LNCAP (cell line): ENCODE data around the gene STAB1.

ENCODE experiments used
- TF ChIP-seq, protein P1 (sequence below): fragments of 450-650 bp; IDR thresholded peaks from 2 replicates; pipeline ENCODE4 v1.5.1; 2017; ENCODE audit warnings: mild to moderate bottlenecking

STAB1 gene

DNA sequence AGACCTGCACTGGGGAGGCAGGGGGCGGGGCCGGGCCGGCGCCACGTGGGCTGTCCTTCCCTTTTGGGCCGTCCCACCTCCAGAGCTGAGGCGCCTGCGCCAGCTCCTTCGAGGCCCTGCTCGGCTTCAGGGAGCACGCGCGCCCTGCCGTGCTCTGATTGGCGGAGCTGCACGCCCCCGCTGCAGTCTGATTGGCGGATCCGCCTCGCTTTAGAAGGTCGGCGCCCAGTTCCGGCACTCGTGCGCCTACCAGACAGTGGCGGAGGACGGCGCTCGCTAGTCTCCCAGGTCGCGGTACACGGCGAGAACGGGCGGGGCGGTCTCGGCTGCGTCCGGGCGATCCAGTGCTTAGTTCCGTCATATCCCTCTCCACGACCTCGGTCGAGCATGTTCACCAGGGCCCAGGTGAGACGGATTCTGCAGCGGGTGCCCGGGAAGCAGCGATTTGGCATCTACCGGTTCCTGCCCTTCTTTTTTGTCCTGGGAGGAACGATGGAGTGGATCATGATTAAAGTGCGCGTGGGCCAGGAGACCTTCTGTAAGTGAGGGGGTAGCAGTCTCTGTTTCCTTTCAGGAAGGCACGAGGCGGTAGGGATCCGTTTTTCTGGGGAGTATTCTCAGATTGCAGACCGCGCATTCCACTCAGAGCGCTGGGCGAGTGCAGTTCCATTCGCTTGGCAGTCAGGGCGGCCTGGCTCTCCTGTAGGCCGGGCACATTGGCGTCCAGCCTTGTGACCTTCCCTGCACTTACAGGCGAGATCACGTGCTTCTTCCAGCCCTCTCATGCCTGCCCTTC lies 41.4 kb downstream of the STAB1 start, which contains the start of gene UQCC5:
Gene UQCC5, plus strand, starts transcription at position 237 of the 796 bp plus-strand sequence. Its CDS starts 151 bp downstream, at position 388.
- TF ChIP-seq, protein P1, sequence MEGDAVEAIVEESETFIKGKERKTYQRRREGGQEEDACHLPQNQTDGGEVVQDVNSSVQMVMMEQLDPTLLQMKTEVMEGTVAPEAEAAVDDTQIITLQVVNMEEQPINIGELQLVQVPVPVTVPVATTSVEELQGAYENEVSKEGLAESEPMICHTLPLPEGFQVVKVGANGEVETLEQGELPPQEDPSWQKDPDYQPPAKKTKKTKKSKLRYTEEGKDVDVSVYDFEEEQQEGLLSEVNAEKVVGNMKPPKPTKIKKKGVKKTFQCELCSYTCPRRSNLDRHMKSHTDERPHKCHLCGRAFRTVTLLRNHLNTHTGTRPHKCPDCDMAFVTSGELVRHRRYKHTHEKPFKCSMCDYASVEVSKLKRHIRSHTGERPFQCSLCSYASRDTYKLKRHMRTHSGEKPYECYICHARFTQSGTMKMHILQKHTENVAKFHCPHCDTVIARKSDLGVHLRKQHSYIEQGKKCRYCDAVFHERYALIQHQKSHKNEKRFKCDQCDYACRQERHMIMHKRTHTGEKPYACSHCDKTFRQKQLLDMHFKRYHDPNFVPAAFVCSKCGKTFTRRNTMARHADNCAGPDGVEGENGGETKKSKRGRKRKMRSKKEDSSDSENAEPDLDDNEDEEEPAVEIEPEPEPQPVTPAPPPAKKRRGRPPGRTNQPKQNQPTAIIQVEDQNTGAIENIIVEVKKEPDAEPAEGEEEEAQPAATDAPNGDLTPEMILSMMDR, result no peak

DNA sequence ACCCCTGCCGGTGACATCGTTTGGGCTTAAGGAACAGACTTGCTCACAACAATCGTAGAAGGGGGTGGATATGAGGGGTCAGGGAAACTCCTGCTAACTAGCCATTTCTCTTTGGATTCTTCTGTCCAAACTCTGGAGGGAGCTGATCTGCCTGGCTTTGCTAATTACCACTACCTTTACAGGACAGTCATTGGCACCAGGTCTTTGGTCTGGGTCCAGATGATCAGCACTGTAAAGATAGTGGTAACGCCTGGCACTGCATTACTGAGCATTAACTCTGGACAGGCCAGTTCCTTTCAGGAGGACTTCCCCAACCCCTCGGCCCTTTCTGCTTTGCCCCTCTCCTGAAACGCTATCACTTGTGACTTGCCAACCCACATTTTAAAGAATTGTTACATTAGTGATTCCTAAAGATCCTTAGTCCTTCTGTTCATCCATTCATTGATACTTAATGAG lies 42.1 kb downstream of the STAB1 start:
- TF ChIP-seq, protein P1, result no peak

DNA sequence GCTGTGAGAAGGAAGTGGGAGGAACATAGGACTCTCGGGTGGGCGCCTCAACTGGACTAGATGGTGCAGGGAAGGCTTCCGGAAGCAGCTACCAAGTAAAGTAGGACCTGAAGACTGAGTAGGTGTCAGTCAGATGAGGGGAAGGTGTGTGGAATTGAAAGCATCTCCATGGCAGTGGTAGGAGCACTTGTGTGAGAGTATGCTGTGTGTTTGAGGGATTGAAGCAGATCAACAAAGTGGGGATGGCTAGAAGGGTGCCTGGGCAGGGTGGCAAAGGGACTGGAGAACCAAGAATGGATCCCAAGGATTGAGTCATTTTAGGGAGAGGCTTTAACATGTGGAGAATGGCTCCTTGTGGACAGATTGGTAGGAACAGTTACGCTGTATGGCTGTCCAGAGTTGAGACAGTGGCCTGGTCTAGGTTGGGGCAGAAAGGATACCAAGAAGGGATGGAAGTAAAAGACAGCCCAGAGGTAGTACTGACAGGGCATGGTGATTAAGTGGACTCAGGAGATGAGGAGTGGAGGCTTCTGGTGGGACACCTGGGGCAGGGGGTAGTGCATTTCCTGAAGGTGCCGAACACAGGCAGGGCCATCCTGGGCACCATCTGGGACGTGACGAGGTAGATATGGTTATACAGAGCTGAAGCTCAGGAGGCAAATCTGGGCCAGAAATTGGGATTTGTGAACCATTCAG lies 42.7 kb downstream of the STAB1 start:
- TF ChIP-seq, protein P1, result no peak

DNA sequence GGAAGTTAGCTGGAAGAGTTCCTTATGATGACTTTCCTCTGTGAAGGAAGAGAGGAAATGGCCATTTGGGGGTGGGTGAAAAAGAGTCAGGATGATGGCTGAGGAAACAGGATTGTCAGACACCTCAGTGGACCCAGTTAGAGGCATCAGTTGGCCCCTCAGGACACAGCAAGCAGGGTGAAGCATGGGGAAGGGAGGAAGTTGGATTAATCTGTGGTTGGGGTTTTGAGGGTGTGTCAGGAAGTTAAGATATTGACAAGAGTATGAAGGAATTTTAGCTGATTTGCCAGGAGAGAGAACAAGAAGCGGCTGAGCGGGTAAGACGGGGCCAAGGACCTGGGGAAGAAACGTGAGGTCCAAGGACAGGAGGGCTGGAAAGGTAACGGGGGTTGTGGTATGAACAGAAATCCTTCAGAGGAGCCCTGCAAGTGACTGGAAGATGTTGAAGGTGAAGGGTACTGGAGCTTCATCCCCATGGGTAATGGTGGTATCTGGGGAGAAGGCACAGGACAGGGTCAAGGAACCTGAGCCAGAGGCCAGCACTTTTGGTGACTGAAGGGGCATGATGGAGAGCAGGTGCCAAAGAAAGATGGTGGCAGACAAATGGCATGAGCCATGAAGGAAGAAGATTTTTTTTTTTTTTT lies 44.0 kb downstream of the STAB1 start:
- TF ChIP-seq, protein P1, result no peak

DNA sequence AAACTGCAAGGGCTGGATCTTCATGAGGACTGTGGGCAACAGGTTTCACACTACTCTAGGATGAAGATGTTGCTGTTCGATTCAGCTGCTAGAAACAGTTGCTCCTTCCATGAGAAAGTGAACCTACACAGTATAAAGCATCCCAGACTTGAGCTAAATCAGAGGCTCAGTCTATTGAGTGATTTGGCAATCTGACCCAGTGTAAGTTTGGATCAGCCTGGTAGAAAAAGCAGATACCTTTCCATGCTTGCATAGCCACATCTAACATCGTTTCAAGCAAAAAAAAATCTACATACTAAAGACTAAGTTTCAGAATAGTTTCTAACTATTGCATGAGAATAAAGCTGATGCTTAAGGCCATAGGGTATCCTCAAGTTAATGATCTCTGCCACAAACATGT lies 45.9 kb downstream of the STAB1 start:
- TF ChIP-seq, protein P1, result no peak

DNA sequence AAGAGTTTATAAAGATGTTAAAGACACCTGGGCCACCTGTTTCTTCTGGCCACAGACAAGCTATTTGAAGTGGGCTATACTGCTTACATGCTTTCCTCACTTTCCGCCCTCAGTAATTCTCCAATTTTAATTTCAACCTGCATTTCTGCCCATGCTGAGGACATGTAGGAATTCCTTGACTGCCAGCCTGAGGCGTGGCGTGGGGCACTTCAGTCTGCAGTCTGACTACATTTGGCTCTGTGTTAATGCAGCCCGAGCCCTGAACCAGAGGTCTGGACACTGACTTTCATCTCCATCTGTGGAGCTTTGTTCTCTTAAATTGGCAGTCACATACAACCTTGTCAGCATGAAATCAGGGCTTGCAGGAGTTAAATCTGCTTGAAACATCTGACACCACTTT lies 49.8 kb downstream of the STAB1 start:
- TF ChIP-seq, protein P1, result no peak

DNA sequence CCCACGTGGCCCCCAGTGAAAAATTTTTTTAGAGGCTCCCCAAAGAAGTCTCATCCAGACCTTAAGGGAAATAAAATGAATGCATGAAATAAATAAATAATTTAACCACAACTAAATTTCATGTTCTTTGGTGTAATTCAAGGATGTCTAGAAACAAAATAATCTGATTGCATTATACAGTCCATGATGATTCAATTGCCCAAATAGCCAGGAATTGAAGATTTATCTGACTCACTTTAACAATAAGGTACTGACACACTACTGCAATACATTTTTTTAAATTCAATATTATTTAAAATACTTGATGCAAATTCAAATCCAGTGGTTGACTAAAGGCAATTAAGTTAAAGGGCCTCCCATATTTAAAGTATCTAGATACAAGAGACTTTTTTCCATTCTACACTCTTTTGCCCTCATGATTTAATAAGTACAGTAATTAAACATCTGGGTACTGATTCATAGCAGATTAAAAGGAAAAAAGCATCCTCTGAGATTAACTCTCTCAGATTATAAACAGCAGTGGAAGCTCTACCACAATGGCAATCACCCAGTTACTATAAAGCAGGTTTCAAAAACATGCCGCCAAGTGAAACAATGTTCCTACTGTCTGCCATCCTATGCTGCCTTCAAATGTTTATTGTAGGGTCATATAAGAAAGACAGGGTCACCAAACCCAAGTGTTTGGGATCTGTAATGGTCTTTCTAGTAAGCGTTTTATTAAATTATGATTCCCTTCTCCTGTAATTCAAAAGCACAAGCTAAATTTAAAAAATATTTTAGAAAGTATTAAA lies 51.2 kb downstream of the STAB1 start:
- TF ChIP-seq, protein P1, result no peak
